DND-41 (cell line): ENCODE measurements around the gene FOS.

ENCODE experiments used
- ATAC-seq: fragments of 200-7000 bp; cut with Tn5 transposase; 3 replicates; pipeline ENCODE4 v1.9.1; 2021; ENCODE audit warnings: low read depth; ENCODE audit not compliant: insufficient read depth
- DNase-seq: peaks from one replicate; pipeline ENCODE4 v3.0.0-alpha.2; 2020
- H2AFZ ChIP-seq: 2 replicates; pipeline ENCODE4 v1.6.0; 2012; ENCODE audit warnings: low read depth, low read length
- H3K27ac ChIP-seq: 2 replicates; pipeline ENCODE4 v1.5.1; 2012; ENCODE audit warnings: low read length, inconsistent platforms
- H3K27me3 ChIP-seq: fragments of 200-600 bp; sonication (generic); 2 replicates; pipeline ENCODE4 v1.6.0; 2012; ENCODE audit warnings: low read length, mild to moderate bottlenecking, inconsistent platforms; ENCODE audit not compliant: insufficient read depth, poor library complexity
- H3K36me3 ChIP-seq: 2 replicates; pipeline ENCODE4 v1.5.1; 2012; ENCODE audit warnings: low read length, inconsistent platforms; ENCODE audit not compliant: insufficient read depth
- H3K4me1 ChIP-seq: 2 replicates; pipeline ENCODE4 v1.5.1; 2012; ENCODE audit warnings: mild to moderate bottlenecking, low read length; ENCODE audit not compliant: insufficient read depth
- H3K4me2 ChIP-seq: 2 replicates; pipeline ENCODE4 v1.6.0; 2012; ENCODE audit warnings: mild to moderate bottlenecking, moderate library complexity, low read length, inconsistent platforms; ENCODE audit not compliant: insufficient read depth
- H3K4me3 ChIP-seq, 2 experiments: fragments of 200-600 bp in 1 of 2; shearing (Covaris generic) in 1 of 2; 2 replicates each; pipeline ENCODE4 v1.5.1; 2012 to 2016; ENCODE audit warnings: inconsistent platforms in 2 of 2, low read length in 2 of 2, mild to moderate bottlenecking in 2 of 2, low read depth in 1 of 2, moderate library complexity in 1 of 2
- H3K79me2 ChIP-seq: 2 replicates; pipeline ENCODE4 v1.6.0; 2012; ENCODE audit warnings: low read length, inconsistent platforms; ENCODE audit not compliant: insufficient read depth
- H3K9ac ChIP-seq: 2 replicates; pipeline ENCODE4 v1.6.0; 2012; ENCODE audit warnings: low read depth, mild to moderate bottlenecking, inconsistent platforms, low read length, moderate library complexity
- H3K9me3 ChIP-seq: 2 replicates; pipeline ENCODE4 v1.5.1; 2012; ENCODE audit warnings: low read length, moderate library complexity, mild to moderate bottlenecking, inconsistent platforms; ENCODE audit not compliant: insufficient read depth, severe bottlenecking
- H4K20me1 ChIP-seq: 2 replicates; pipeline ENCODE4 v1.6.0; 2012; ENCODE audit warnings: low read length; ENCODE audit not compliant: insufficient read depth
- CTCF ChIP-seq: IDR thresholded peaks from 2 replicates; pipeline ENCODE4 v1.5.1; 2012; ENCODE audit warnings: borderline replicate concordance, low read length, moderate library complexity, mild to moderate bottlenecking; ENCODE audit not compliant: poor library complexity, severe bottlenecking; ENCODE audit errors: extremely low read depth
- EZH2 ChIP-seq: IDR thresholded peaks from 3 replicates; pipeline ENCODE4 v1.6.1; 2012; ENCODE audit warnings: borderline replicate concordance, low read depth, mild to moderate bottlenecking, moderate library complexity, low read length, inconsistent platforms; ENCODE audit not compliant: severe bottlenecking

FOS gene

GRCh38 chr14:75275598-75275997 is 3.0 kb upstream of the FOS start:
- H3K27me3 ChIP-seq: peaks cover 69% of the 10 kb centered on the region

GRCh38 chr14:75277008-75277814 is 1.4 kb upstream of the FOS start:
- H3K9me3 ChIP-seq: no peaks in the 10 kb centered on the region
- peak overlapping the region; percentile 78; the same call in 1 of the 2 replicates for H2AFZ ChIP-seq
- H3K27ac ChIP-seq: no peak overlapping the region; the same call in 1 of the 2 replicates
- TF ChIP-seq CTCF: no peak
- TF ChIP-seq EZH2: peak; percentile 99
- peaks cover 65% of the 10 kb centered on the region for H3K27me3 ChIP-seq
- peak overlapping the region; percentile 36 to 70; a peak in 3 of 4 replicates for H3K4me3 ChIP-seq
- peaks cover 34% of the 10 kb centered on the region for H4K20me1 ChIP-seq
- peak overlapping the region; percentile 98 for H3K4me2 ChIP-seq
- H3K9ac ChIP-seq: peak overlapping the region; percentile 60; the same call in 1 of the 2 replicates
- no peaks in the 10 kb centered on the region for H3K36me3 ChIP-seq
- peak; percentile 48 for DNase-seq
- no peaks in the 10 kb centered on the region for H3K79me2 ChIP-seq
- peaks cover 30% of the 10 kb centered on the region for H3K4me1 ChIP-seq
- peak; percentile 12; the same call in 1 of the 3 replicates for ATAC-seq

More at GRCh38 chr14:75275598-75275997, 3.0 kb upstream of the FOS start:
- no peak overlapping the region for H2AFZ ChIP-seq
- no peak for DNase-seq
- ATAC-seq: no peak
- no peak overlapping the region for H3K27ac ChIP-seq
- no peaks in the 10 kb centered on the region for H3K9me3 ChIP-seq
- H3K36me3 ChIP-seq: no peaks in the 10 kb centered on the region
- peaks cover 32% of the 10 kb centered on the region for H4K20me1 ChIP-seq
- H3K9ac ChIP-seq: no peak overlapping the region
- no peaks in the 10 kb centered on the region for H3K79me2 ChIP-seq
- no peak overlapping the region for H3K4me3 ChIP-seq
- no peak overlapping the region for H3K4me2 ChIP-seq
- peaks cover 30% of the 10 kb centered on the region for H3K4me1 ChIP-seq
- TF ChIP-seq CTCF (no peak), EZH2 (no peak)

GRCh38 chr14:75277815-75278421 is 710 bp upstream of the FOS start:
- Histone ChIP-seq H4K20me1 (peaks cover 34% of the 10 kb centered on the region), H3K4me1 (peaks cover 30% of the 10 kb centered on the region), H3K9ac (peak overlapping the region; percentile 60), H3K27me3 (peaks cover 59% of the 10 kb centered on the region), H3K27ac (peak overlapping the region; percentile 65), H3K4me3 (peak overlapping the region; percentile 36 to 70; a peak in 3 of 4 replicates), H2AFZ (peak overlapping the region; percentile 78), H3K4me2 (peak overlapping the region; percentile 98), H3K36me3 (no peaks in the 10 kb centered on the region), H3K9me3 (no peaks in the 10 kb centered on the region), H3K79me2 (no peaks in the 10 kb centered on the region)
- ATAC-seq (no peak), DNase-seq (no peak)
- no peak for TF ChIP-seq CTCF
- no peak for TF ChIP-seq EZH2
